Stimulated activated CD4-positive, alpha-beta T cell treated with anti-CD3 and anti-CD28 coated beads, Interleukin-12 subunit alpha, Interleukin-12 subunit beta, amount 100 ng/mL, for 48 hours (primary cell): ENCODE measurements around the gene OSBPL6.
"Not testable (repeated sequence)": the region's sequence is repeated elsewhere in the genome, so short reads cannot be mapped to it uniquely, and the experiment has no call there.

ENCODE experiments used
- DNase-seq, 3 donors: peaks; one replicate each; pipeline ENCODE4 v3.0.0-alpha.2; 2020; ENCODE audit warnings: low read depth in 2 of 3, low spot score in 1 of 3

The OSBPL6 gene

DNA sequence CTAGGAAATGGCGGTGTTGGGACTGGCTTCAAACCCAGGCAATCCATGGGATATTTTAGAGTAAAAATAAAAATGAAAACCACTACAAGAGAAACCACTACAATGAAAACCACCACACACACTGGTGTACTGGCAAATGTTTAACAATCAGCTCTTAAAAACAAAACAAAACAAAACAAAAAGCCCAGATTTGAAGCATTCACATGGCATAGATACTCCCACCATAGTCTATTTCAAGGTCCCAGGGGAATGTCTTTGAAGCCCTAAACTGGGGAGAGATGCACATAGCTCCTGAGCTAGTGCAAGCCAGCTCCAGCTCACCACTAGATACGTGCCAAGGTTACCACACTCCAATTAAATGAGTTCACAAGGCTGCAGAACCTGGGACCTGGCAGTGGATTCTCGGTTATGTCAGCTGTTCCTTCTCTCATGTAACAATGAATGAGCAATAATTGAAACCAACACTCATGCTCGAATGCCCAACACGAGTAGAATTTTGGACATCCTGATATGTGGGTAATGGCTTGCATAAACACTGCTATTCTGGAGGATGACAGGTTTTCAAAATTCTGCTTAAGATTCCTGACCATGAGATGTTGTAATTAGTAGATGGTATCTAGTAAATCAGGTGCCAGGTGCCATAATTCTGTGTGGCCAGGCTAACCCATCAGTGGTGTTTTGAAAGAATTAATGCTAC lies 102.2 kb downstream of the OSBPL6 start:
- no peak for DNase-seq

DNA sequence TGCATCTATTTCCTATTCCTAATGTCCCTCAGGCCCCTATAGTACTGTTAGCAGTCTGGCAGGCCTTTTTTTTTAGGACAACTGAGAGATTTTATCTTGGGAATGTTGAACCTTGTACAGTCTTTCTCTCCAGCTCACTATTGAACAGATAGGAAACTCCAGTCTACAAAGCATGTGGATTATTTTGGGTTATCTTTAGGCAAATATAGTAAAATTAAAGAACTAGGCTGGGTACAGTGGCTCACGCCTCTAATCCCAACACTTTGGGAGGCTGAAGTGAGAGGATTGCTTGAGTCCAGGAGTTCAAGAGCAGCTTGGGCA lies 102.7 kb downstream of the OSBPL6 start:
- no peak for DNase-seq

DNA sequence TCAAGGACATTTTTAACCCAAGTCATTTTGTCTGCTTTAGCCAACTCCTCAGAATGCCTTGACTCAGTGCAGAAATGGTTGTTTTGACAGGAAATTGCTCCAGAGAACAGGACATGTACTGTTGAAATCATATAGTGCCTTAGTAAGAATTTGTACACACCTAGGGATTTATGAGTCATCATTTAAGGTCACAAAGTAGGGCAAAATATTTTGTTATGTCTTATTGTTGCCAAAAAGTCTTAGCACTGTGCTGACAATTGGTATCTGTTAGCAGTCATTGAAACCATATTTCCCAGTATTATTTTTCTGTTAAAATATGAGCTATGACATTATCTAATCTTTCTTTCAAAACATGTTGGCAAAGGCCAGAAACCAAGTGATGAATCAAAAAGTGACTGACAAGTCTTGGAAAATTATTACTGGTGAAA lies 104.5 kb downstream of the OSBPL6 start:
- no peak for DNase-seq

DNA sequence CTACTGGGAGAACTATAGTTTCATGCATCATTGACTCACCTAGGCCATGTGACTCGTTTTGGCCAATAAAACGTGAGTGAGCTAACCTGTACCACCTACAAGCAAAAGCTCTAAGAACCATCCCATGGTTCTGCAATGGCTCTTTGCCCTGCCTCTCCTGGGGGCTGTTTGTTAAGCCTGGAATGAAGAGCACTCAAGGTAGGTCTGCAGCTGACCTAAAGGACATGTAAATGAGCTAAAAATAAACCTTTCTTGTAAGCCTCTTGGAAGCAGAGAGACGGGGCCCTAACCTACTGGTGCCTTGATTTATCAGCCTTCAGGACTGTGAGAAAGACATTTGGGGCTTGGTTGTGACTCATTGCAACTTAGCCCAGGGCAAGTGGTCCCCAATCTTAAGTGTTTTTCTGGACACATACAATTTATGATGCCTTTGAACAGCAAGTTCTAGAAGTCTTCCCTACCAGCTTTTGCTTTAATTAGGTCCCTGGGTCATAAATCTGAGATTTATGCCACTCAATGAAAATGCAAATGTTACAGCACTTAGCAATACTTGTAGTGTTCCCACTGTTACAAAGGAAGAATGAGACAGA lies 107.4 kb downstream of the OSBPL6 start:
- DNase-seq: no peak

DNA sequence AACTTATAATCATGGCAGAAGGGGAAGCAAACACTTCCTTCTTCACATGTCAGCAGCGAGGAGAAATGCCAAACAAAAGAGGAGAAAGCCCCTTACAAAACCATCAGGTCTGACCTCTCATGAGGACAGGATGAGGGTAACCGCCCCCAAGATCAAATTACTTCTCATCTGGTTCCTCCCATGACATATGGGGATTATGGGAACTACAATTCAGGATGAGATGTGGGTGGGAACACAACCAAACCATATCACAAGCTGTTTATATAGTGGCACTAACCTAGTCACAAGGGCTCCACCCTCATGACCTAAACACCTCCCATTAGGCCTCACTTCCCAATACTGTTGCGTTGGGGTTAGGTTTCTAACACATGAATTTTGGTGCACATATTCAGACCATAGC lies 110.0 kb downstream of the OSBPL6 start:
- DNase-seq: no peak

DNA sequence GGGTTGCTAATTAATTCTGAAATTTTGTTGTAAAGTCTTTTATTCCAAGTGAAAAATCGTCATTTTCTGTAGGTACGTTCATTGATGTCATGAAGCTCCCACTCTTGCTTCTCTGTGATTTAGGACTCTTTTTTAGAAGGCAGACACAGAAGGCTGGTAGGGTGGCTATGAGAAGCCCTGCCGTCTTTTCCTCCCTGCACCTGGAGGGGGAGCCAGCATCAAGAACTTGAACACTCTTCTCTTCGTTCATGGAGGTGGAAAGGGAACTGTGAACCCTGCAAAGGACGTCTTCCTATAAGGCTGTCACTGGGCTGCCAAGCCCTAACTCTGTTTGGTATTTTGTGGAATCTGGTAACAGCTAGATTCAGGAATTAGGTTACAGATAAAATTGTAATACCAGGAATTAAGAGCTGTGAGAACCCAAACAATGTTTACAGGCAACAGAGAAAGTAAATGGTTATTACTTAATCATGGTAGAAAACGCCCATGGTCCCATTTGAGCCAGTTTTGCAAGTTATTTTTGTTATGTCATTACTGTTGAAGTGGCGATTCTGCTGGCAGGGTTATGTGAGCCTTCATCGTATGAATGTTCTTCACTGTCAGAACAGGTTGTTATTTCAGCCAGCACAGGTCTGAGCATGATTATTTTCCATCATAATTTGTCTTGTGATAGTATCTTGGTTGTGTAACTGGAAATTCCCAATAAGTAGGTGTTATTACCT lies 112.2 kb downstream of the OSBPL6 start:
- DNase-seq: peak in 2 of 3 donors; percentile 8 to 17

DNA sequence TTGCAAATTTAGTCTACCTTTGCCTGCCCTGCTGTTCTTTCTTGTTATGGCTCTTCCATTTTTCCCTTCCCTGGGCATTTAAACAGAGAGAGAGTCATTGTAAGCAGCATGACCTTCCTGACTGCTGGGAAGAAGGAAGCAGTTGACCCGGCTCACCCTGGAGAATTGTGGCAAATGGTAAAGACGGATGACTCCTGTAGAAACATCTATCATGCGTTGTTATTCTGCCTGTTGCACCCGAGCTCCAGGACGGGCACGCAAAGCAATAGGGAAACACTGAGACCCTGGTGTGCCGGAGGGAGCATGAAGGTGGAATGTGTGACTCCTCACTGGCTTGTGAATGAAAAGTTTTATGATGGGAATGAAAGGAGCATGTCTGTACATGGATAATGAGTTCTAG lies 113.3 kb downstream of the OSBPL6 start:
- DNase-seq: no peak

DNA sequence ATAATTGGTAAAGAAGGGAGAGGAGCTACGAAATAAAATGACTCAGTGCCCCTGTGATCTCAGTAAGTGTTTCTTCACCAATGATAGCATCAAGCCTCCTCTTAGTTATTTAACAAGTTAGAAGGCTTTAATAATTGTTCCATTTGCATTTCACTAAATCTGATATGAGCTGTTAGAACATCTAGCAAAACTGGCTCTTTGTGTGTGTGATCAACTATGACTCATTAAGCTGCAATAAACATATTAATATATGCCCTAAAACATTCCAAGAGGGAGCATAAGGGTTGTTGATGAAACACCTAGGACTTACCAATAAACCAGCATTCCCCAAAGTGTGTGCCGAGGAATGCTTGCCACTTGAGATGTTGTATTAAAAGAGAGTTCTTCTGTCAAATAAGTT lies 115.2 kb downstream of the OSBPL6 start:
- DNase-seq: no peak

DNA sequence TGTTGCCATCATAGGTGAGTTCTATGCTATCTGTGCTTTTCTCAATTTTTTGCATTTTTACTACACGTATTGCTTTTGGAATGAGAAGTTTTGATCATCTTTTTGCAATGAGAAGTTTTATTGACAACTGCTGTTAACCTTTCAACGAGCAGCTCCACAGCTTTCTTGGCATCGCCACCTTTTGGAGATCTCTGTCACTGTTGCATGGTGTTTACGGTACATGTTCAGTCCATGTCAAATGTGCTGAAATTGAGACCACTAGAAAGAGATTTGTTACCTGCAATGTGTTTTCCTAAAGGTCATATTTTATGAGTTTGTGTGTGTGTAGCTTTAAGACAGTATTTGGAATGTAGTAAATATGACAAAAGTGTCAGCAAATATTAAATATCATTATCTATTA lies 120.8 kb downstream of the OSBPL6 start:
- no peak for DNase-seq

DNA sequence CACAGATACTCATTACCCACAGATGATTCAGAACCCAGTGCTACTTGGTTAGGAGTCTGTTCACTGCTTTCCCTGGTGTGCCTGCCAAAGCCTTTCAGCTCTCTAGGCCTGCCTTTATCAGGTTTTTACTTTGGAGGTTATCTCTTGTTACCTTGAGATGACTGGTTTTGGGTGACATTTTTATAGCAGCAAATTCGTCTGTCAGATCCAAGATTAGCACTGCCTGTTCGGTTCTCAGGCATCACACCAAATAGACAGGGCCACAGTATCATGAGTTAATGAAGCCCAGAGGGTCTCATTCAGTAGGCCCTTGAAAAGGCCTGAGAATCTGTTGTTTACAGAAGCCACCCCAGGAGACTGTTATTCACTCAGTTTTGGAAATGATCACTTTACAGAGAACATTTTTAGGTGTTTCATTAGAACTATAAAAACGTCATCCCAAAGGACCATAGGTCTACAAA lies 121.2 kb downstream of the OSBPL6 start:
- no peak for DNase-seq

DNA sequence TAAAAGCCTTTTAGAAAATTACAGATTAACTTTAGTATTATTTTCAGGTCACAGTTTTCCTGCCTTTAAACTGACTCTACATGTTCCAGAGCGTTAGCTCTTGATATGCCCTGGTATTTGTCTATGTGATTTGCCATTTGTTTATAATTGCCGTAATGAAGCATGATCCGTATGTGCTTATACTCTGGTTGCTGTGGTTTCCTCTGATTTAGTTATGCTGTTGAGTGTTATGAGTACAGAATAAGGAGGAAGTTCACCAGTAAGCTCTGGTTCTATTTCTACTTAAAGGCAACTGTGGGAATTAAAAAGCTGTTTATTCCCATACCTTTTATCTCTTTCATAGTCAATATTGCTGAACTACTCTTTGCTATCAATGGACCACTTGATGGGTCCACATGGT lies 123.5 kb downstream of the OSBPL6 start:
- DNase-seq: no peak

DNA sequence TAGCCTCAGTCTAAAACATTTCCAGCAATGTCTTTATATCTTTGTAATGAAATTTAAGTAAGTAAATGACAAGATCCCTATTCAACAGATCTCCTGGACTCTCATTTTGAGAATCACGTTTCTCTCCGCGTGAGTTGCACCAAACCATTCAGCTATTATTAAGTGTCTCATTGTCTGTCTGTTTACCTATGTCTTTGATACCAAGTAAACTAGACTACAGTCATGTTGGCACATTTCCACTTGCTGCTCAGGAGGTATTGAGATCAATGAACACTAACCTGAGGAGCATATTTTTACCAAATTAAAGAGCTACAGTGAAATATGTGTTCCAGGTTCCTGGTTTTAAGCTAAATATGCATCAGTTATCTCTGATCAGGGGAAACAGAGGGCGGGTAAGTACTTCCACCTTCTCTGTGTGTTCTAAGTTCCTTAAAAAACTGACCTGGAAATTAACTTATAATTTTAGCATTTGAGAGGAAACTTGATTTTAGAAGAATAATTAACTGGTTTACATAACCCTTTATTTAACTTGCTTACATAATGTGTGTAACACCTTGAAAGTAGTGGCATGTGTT lies 125.8 kb downstream of the OSBPL6 start:
- DNase-seq: no peak

DNA sequence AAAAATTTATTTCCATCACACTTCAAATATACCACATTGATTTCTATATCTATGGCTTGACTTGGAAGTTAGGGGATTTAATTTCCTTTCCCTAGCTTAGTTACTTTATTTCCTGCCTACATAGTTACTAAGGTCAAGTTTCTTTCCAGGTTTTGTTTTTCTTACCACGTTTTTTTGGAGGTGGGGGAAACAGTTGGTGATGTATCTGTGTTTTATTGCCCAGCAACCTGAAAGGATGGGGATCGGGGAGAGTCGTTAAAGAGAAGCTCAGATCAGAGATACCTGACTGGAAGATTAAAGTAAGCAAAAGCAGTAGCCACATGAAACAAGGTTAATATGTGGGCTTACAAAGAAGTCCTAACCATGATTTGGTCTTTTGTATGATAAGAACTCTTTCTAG lies 127.8 kb downstream of the OSBPL6 start:
- no peak for DNase-seq

DNA sequence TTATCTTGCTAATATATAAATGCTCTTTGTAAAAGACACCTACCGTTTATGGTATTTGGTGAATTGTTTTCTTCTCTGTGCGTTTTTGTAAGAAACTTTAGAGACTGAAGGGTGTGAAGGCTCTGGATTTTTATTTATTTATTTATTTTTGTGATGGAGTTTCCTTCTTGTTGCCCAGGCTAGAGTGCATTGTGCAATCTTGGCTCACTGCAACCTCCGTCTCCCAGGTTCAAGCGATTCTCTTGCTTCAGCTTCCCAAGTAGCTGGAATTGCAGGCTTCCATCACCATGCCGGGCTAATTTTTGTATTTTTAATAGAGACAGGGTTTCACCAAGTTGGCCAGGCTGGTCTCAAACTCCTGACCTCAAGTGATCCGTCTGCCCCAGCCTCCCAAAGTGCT lies 129.0 kb downstream of the OSBPL6 start:
- not testable (repeated sequence) for DNase-seq

DNA sequence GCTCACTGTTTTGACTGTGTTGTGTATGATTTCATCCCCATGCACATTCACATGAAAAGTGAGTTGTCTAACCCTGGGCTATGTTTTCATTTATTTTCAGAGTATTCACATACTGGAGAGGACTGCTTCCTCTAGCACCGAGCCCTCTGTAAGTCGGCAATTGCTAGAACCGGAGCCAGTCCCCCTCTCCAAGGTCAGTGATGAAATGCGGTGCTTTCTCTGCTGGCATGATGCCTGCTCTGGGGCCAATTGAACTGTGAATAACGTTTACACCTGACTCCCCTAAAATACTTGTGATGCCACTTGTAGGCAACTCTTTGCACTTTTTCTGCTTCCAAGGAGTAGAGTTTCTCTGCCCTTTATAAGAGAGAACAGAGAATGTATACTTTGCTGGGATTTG lies 129.8 kb downstream of the OSBPL6 start:
- DNase-seq: no peak

DNA sequence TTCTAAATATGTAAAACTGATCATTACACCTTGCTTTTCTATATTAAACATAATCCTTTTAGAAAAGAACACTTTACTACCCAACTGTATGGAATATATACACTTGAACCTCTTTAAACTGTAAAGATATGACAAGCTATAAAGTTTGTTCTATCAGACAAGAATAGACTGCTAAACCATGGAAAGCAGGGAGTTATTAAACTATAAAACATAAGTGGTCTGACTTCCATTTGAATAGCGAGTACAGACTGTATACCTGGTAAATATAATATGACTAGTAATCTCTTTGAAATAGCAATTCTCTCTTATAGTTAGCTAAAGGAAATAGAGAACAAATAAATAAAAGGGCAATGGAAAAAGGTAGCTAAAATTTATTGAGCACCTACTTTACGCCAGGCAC lies 131.0 kb downstream of the OSBPL6 start:
- no peak for DNase-seq

DNA sequence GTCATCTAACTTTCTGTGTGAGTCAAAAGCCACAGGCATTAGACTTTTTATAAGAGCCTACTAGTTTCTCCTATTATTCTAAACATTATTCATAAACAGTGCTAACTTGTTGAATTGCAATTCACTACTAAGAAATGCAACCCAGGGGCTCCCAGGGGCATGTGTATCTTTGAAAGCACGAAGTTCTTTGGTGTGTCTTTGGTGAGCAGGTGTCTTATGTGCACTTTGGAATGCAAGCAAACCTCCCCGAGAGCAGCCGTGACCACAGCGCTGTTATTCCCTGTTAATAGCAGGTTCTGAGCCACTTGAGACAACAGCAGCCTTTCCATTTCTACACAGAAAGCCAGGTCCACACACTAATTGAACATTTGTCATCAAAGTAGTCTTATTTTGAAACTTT lies 133.2 kb downstream of the OSBPL6 start:
- DNase-seq: no peak

DNA sequence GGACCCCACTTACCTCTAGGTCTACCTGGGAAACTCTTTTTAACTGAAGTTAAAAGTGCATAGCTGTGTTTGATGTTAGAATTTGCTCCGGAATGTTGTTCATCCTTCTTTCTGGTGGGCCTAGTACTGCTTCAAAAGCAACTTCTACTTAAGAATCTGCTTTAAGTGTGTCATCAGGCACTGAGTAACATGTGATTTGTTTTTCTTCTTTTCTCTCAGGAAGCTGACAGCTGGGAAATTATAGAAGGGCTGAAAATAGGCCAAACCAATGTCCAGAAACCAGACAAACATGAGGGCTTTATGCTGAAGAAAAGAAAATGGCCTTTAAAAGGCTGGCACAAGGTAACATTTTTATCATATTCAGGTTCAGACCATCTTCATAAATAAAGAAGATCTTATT lies 133.7 kb downstream of the OSBPL6 start:
- DNase-seq: no peak

DNA sequence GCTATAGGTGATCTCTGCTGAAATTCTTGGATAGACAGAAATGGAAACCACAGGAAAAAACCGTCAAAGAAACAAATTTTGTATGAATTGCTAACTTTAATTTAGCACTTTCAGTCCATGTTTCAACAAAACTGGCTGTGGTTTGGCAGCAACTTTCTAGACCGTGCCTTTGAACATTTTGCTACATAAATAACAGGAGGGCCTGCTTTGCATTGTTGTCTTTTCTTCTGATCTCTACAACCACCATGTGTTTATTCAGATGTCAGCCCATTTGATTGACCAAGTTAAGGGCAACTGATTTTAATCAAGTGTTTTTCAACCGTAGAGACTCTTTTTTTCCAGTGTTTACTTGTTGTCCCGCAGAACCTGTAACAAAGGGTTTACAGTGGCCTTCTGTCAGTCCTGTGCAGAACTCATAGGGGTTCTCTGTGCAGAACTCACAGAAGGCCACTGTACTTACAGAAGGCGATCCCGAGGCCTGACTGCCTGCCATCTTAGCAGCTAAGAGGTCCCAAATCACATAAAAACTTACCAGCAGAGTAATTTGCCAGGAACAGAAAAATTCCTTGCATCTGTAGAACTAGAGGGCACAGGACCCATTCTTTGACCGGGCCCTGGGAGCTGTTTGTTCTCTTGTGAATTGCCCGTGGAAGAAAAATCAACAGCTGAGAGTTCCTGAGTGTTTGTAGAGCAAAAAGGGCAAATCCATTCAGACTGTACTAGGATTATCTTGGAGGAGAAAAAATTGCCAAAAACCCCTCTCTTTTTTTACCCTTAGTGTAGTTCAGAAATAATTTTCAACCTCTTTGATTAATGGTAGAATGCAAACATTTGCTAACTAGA lies 136.1 kb downstream of the OSBPL6 start:
- DNase-seq: no peak

DNA sequence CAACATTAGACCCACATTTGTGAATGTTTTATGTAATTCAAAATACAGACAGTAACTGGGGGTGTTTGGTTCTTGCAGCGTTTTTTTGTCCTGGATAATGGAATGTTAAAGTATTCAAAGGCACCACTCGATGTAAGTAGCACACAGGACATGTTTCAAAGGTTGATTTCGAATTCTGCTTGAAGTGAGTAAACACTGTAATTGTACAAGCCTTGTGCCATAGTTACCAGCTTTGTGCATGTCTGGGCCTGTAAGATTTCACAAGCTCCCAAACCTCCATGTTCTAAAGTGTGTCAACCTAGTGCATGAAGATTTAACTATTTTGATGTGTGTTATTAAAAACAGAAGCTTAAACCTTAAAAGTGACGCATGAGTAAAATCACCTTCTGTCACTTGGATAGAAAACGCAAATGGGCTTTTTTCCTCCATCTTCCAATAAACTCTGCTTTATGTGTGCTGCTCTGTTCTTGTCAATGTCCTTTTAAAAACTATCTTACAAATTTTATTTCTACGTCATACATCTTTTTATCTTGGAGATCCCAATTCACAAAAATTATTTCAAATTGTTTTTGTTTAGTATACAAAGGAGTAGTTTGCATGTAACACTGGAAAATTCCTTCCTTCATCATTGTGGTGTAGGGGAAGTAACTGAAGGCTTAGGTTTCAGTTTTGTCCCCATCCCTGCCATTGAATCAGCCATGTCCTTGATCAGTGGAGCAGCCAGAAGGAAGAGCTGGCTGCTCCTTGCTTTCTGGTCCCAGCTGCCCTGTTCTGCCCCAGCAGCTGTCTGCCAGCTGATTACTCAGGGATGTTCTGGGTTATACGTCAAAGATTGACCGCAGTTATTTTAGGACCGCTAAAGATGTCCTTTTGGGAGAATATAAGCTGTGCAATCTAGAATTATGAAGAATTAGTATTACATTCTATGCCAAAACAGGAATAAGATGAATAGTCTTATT lies 137.4 kb downstream of the OSBPL6 start:
- no peak for DNase-seq
